Measurements from ENCODE around the gene PLK5.

DNA sequence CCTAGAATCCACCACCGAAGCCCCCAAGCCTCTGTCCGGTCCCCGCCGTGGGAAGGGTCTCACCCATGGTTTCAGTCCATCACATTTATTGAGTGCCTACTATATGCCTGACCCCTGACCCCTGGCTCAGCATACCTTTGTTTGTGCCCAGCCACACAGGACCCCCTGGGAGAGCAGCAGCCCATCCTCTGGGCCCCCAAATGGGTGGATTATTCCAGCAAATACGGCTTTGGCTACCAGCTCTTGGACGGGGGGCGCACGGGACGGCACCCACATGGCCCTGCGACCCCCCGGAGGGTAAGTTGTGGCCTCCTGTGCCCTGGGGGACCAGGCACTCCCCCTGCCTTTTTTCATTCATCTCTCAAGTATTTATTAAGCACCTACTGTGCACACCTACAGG, 7.7 kb downstream of the PLK5 start:
- TF ChIP-seq, protein P1, sequence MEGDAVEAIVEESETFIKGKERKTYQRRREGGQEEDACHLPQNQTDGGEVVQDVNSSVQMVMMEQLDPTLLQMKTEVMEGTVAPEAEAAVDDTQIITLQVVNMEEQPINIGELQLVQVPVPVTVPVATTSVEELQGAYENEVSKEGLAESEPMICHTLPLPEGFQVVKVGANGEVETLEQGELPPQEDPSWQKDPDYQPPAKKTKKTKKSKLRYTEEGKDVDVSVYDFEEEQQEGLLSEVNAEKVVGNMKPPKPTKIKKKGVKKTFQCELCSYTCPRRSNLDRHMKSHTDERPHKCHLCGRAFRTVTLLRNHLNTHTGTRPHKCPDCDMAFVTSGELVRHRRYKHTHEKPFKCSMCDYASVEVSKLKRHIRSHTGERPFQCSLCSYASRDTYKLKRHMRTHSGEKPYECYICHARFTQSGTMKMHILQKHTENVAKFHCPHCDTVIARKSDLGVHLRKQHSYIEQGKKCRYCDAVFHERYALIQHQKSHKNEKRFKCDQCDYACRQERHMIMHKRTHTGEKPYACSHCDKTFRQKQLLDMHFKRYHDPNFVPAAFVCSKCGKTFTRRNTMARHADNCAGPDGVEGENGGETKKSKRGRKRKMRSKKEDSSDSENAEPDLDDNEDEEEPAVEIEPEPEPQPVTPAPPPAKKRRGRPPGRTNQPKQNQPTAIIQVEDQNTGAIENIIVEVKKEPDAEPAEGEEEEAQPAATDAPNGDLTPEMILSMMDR (conservative IDR thresholded peaks at IDR 0.05; ENCODE audit: low read depth, low read length), result no peak
- TF ChIP-seq POLR2A (IDR thresholded peaks at IDR 0.05; ENCODE audit: low read depth, low read length), result no peak
- no peak for TF ChIP-seq CHD1 (IDR thresholded peaks at IDR 0.05; ENCODE audit: low read depth, low read length)

Measured in IMR-90 (cell line).